Trophoblast cell (in vitro differentiated cells and primary cell): ENCODE data around the gene RMRP.

Source experiments
- DNase-seq, 2 donors: peaks; one replicate each; pipeline ENCODE4 v3.0.0-alpha.2; 2016
- H2AFZ ChIP-seq: 2 replicates; pipeline ENCODE4 v1.6.1; 2013; ENCODE audit warnings: low read length, moderate library complexity, mild to moderate bottlenecking; ENCODE audit not compliant: insufficient read depth, poor library complexity
- H2AK5ac ChIP-seq: 2 replicates; pipeline ENCODE4 v1.6.1; 2013; ENCODE audit warnings: mild to moderate bottlenecking, low read length
- H2BK120ac ChIP-seq: 2 replicates; pipeline ENCODE4 v1.6.1; 2013; ENCODE audit warnings: low read length, mild to moderate bottlenecking, moderate library complexity; ENCODE audit not compliant: insufficient read depth, poor library complexity
- H2BK12ac ChIP-seq: 2 replicates; pipeline ENCODE4 v1.6.1; 2013; ENCODE audit warnings: mild to moderate bottlenecking, low read length, moderate library complexity
- H2BK5ac ChIP-seq: 2 replicates; pipeline ENCODE4 v1.6.1; 2013; ENCODE audit warnings: low read length, low read depth, moderate library complexity, mild to moderate bottlenecking; ENCODE audit not compliant: poor library complexity
- H3K14ac ChIP-seq: 2 replicates; pipeline ENCODE4 v1.6.1; 2013; ENCODE audit warnings: mild to moderate bottlenecking, low read length
- H3K18ac ChIP-seq: 2 replicates; pipeline ENCODE4 v1.6.1; 2013; ENCODE audit warnings: mild to moderate bottlenecking, low read length
- H3K23ac ChIP-seq: 2 replicates; pipeline ENCODE4 v1.6.1; 2013; ENCODE audit warnings: low read length
- H3K27ac ChIP-seq: 2 replicates; pipeline ENCODE4 v1.5.1; 2013; ENCODE audit warnings: low read depth, mild to moderate bottlenecking, inconsistent platforms, low read length, moderate library complexity
- H3K27me3 ChIP-seq: 2 replicates; pipeline ENCODE4 v1.6.1; 2013; ENCODE audit warnings: inconsistent platforms, mild to moderate bottlenecking, low read length, moderate library complexity; ENCODE audit not compliant: insufficient read depth
- H3K36me3 ChIP-seq, 2 experiments: 1 replicate in 1 of 2; 2 replicates in 1 of 2; pipeline ENCODE4 v1.6.1; 2013; ENCODE audit warnings: low read length in 2 of 2, mild to moderate bottlenecking in 2 of 2, moderate library complexity in 1 of 2; ENCODE audit not compliant: insufficient read depth in 2 of 2, control insufficient read depth in 1 of 2
- H3K4ac ChIP-seq: 2 replicates; pipeline ENCODE4 v1.6.1; 2013; ENCODE audit warnings: low read depth, mild to moderate bottlenecking, low read length, moderate library complexity
- H3K4me1 ChIP-seq, 2 experiments: 1 replicate in 1 of 2; 2 replicates in 1 of 2; pipeline ENCODE4 v1.6.1; 2013; ENCODE audit warnings: low read length in 2 of 2, mild to moderate bottlenecking in 2 of 2, moderate library complexity in 1 of 2; ENCODE audit not compliant: insufficient read depth in 2 of 2, control insufficient read depth in 1 of 2
- H3K4me2 ChIP-seq: 2 replicates; pipeline ENCODE4 v1.6.1; 2013; ENCODE audit warnings: inconsistent platforms, mild to moderate bottlenecking, low read length, moderate library complexity
- H3K4me3 ChIP-seq: 2 replicates; pipeline ENCODE4 v1.5.1; 2013; ENCODE audit warnings: mild to moderate bottlenecking, low read depth, low read length, inconsistent platforms
- H3K79me1 ChIP-seq: one replicate; pipeline ENCODE4 v1.6.1; 2013; ENCODE audit warnings: low read length
- H3K79me2 ChIP-seq: 2 replicates; pipeline ENCODE4 v1.6.1; 2013; ENCODE audit warnings: low read length, mild to moderate bottlenecking; ENCODE audit not compliant: control insufficient read depth, insufficient read depth, poor library complexity
- H3K9ac ChIP-seq: 2 replicates; pipeline ENCODE4 v1.6.1; 2013; ENCODE audit warnings: mild to moderate bottlenecking, low read length
- H3K9me3 ChIP-seq: 2 replicates; pipeline ENCODE4 v1.6.1; 2013; ENCODE audit warnings: low read depth, mild to moderate bottlenecking, control low read depth, inconsistent platforms, low read length; ENCODE audit not compliant: insufficient read depth
- H4K12ac ChIP-seq: 2 replicates; pipeline ENCODE4 v1.6.1; 2013; ENCODE audit warnings: low read depth, mild to moderate bottlenecking, low read length, moderate library complexity
- H4K8ac ChIP-seq: 2 replicates; pipeline ENCODE4 v1.6.1; 2013; ENCODE audit warnings: low read depth, mild to moderate bottlenecking, low read length, moderate library complexity
- H4K91ac ChIP-seq: one replicate; pipeline ENCODE4 v1.6.1; 2013; ENCODE audit warnings: low read depth, mild to moderate bottlenecking, low read length, moderate library complexity
- WGBS: extraction: QIAGEN DNeasy Blood & Tissue Kit; methylation state at CpG from one replicate; pipeline ENCODE4 v1.1.7; 2013; ENCODE audit warnings: missing lambda C conversion rate; ENCODE audit not compliant: insufficient read length, insufficient coverage; ENCODE audit errors: extremely low coverage; 5-methylcytosine and 5-hydroxymethylcytosine counted together

The RMRP gene

GRCh38 chr9:35662437-35662836 is 4.6 kb upstream of the RMRP start:
- H4K12ac ChIP-seq, result no peak overlapping the region
- no peak for DNase-seq
- no peak overlapping the region for H3K18ac ChIP-seq
- H3K4me2 ChIP-seq, result no peak overlapping the region
- H2BK5ac ChIP-seq, result no peak overlapping the region
- no peak overlapping the region for H2BK12ac ChIP-seq
- no peak overlapping the region for H3K9ac ChIP-seq
- H2BK120ac ChIP-seq, result no peak overlapping the region
- WGBS, result no CpG with 5 or more reads among the region's 7 CpGs
- peaks cover 13 to 16% of the 10 kb centered on the region in 2 experiments for H3K36me3 ChIP-seq
- peaks cover 11% of the 10 kb centered on the region for H3K79me1 ChIP-seq
- no peak overlapping the region for H3K4me3 ChIP-seq
- H2AFZ ChIP-seq, result no peak overlapping the region
- no peaks in the 10 kb centered on the region for H3K27me3 ChIP-seq
- H3K23ac ChIP-seq, result no peak overlapping the region
- H4K91ac ChIP-seq, result no peak overlapping the region
- peaks cover 8% of the 10 kb centered on the region for H3K79me2 ChIP-seq
- no peaks in the 10 kb centered on the region for H3K9me3 ChIP-seq
- no peak overlapping the region for H3K4ac ChIP-seq
- no peak overlapping the region for H4K8ac ChIP-seq
- no peak overlapping the region for H3K27ac ChIP-seq
- H3K4me1 ChIP-seq, result peaks cover 17 to 24% of the 10 kb centered on the region in 2 experiments
- no peak overlapping the region for H2AK5ac ChIP-seq
- H3K14ac ChIP-seq, result no peak overlapping the region

- H3K4me2 ChIP-seq, result no peak overlapping the region
- peaks cover 8% of the 10 kb centered on the region for H3K79me2 ChIP-seq
- H2BK120ac ChIP-seq, result no peak overlapping the region
- no peak overlapping the region for H4K91ac ChIP-seq
- H4K8ac ChIP-seq, result no peak overlapping the region
- no CpG with 5 or more reads among the region's 3 CpGs for WGBS
- no peak overlapping the region for H4K12ac ChIP-seq
- no peak overlapping the region for H3K23ac ChIP-seq
- no peak overlapping the region for H2AK5ac ChIP-seq
- peaks cover 13 to 16% of the 10 kb centered on the region in 2 experiments for H3K36me3 ChIP-seq
- H3K9ac ChIP-seq, result no peak overlapping the region
- peaks cover 19 to 24% of the 10 kb centered on the region in 2 experiments for H3K4me1 ChIP-seq
- DNase-seq, result no peak
- H3K4ac ChIP-seq, result no peak overlapping the region
- peaks cover 15% of the 10 kb centered on the region for H3K79me1 ChIP-seq
- H2BK12ac ChIP-seq, result no peak overlapping the region
- no peak overlapping the region for H2BK5ac ChIP-seq
- no peaks in the 10 kb centered on the region for H3K27me3 ChIP-seq
- no peaks in the 10 kb centered on the region for H3K9me3 ChIP-seq
- H3K18ac ChIP-seq, result no peak overlapping the region
- H3K4me3 ChIP-seq, result no peak overlapping the region
- H3K14ac ChIP-seq, result no peak overlapping the region
- no peak overlapping the region for H2AFZ ChIP-seq
- H3K27ac ChIP-seq, result no peak overlapping the region
These were observed 4.0 kb upstream of the RMRP start for GRCh38 chr9:35661756-35662350.

GRCh38 chr9:35660966-35661415 is 3.2 kb upstream of the RMRP start:
- H2BK120ac ChIP-seq, result no peak overlapping the region
- H3K27ac ChIP-seq, result no peak overlapping the region
- DNase-seq, result peak in 1 of 2 donors; percentile 64
- peak overlapping the region; percentile 10 for H2BK12ac ChIP-seq
- WGBS, result no CpG with 5 or more reads among the region's 9 CpGs
- H3K4ac ChIP-seq, result no peak overlapping the region
- no peak overlapping the region for H2AK5ac ChIP-seq
- no peak overlapping the region for H3K4me3 ChIP-seq
- H2AFZ ChIP-seq, result peak overlapping the region; percentile 3
- H4K8ac ChIP-seq, result no peak overlapping the region
- H2BK5ac ChIP-seq, result no peak overlapping the region
- peaks cover 15% of the 10 kb centered on the region for H3K79me1 ChIP-seq
- no peak overlapping the region for H3K4me2 ChIP-seq
- H3K36me3 ChIP-seq, result peaks cover 13 to 16% of the 10 kb centered on the region in 2 experiments
- peak overlapping the region; percentile 12 for H4K91ac ChIP-seq
- peaks cover 8% of the 10 kb centered on the region for H3K79me2 ChIP-seq
- H3K4me1 ChIP-seq, result peaks cover 19 to 24% of the 10 kb centered on the region in 2 experiments
- no peaks in the 10 kb centered on the region for H3K9me3 ChIP-seq
- no peak overlapping the region for H3K14ac ChIP-seq
- no peak overlapping the region for H3K18ac ChIP-seq
- no peaks in the 10 kb centered on the region for H3K27me3 ChIP-seq
- H3K9ac ChIP-seq, result no peak overlapping the region
- no peak overlapping the region for H3K23ac ChIP-seq
- H4K12ac ChIP-seq, result peak overlapping the region; percentile 2

GRCh38 chr9:35659340-35659739 is 1.5 kb upstream of the RMRP start:
- WGBS, result no CpG with 5 or more reads among the region's 3 CpGs
- Histone ChIP-seq H3K4me2 (peak overlapping the region; percentile 95), H4K12ac (no peak overlapping the region), H3K18ac (no peak overlapping the region), H3K14ac (no peak overlapping the region), H3K4me3 (no peak overlapping the region), H2AFZ (no peak overlapping the region), H4K8ac (no peak overlapping the region), H3K27me3 (no peaks in the 10 kb centered on the region), H2BK12ac (no peak overlapping the region), H3K4me1 (peaks cover 14 to 17% of the 10 kb centered on the region in 2 experiments), H3K4ac (no peak overlapping the region), H4K91ac (no peak overlapping the region), H3K36me3 (peaks cover 13 to 16% of the 10 kb centered on the region in 2 experiments), H2BK120ac (no peak overlapping the region), H3K9me3 (no peaks in the 10 kb centered on the region), H2AK5ac (no peak overlapping the region), H3K23ac (no peak overlapping the region), H3K9ac (no peak overlapping the region), H3K79me1 (peaks cover 10% of the 10 kb centered on the region), H2BK5ac (no peak overlapping the region), H3K79me2 (peaks cover 4% of the 10 kb centered on the region), H3K27ac (no peak overlapping the region)
- DNase-seq, result peak; percentile 28 to 60
